Keratinocyte (primary cell): ENCODE measurements around the gene BCL2.

Source experiments
- EZH2 ChIP-seq: IDR thresholded peaks from one replicate; pipeline ENCODE4 v1.6.1; 2012; ENCODE audit warnings: inconsistent platforms, mild to moderate bottlenecking, low read length, moderate library complexity
- TF ChIP-seq, protein P1 (sequence below), 3 experiments: IDR thresholded peaks in 1 of 3; conservative IDR thresholded peaks in 1 of 3; optimal IDR thresholded peaks in 1 of 3; 2 replicates in 2 of 3; 3 replicates in 1 of 3; pipeline versions ENCODE3 to v1.5.1; 2011; ENCODE audit warnings: low read length in 3 of 3, mild to moderate bottlenecking in 3 of 3, moderate library complexity in 2 of 3, control low read depth in 1 of 3, inconsistent platforms in 1 of 3; ENCODE audit not compliant: insufficient read depth in 2 of 3; ENCODE audit errors: extremely low read depth in 1 of 3

DNA sequence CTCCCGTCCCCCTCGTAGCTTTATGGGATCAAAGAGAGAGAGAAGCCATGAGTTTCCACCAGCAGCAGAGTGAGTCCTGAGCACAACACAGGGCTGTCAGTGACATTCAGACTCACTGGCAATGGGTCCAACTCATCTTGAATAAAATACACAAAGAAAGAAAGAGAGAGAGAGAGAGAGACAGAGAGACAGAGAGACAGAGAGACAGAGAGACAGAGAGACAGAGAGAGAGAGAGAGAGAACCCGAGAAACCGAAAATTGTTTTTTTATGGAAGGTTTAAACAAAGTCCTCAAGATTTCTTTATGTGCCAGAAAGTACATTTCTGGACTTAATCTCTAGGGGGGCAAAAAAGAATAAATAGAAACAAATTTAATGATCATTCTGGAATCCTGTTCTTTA, 11.5 kb upstream of the BCL2 start:
- TF ChIP-seq, protein P1, sequence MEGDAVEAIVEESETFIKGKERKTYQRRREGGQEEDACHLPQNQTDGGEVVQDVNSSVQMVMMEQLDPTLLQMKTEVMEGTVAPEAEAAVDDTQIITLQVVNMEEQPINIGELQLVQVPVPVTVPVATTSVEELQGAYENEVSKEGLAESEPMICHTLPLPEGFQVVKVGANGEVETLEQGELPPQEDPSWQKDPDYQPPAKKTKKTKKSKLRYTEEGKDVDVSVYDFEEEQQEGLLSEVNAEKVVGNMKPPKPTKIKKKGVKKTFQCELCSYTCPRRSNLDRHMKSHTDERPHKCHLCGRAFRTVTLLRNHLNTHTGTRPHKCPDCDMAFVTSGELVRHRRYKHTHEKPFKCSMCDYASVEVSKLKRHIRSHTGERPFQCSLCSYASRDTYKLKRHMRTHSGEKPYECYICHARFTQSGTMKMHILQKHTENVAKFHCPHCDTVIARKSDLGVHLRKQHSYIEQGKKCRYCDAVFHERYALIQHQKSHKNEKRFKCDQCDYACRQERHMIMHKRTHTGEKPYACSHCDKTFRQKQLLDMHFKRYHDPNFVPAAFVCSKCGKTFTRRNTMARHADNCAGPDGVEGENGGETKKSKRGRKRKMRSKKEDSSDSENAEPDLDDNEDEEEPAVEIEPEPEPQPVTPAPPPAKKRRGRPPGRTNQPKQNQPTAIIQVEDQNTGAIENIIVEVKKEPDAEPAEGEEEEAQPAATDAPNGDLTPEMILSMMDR (optimal IDR thresholded peaks at IDR 0.05 in 1 of 3, IDR thresholded peaks at IDR 0.05 in 1 of 3, conservative IDR thresholded peaks at IDR 0.05 in 1 of 3; ENCODE audit: extremely low read depth in 1 of 3, insufficient read depth in 2 of 3, low read length in 3 of 3), result no peak
- no peak for TF ChIP-seq EZH2
